ENCODE results near the gene ANKRD36.
"Not testable (repeated sequence)": the region's sequence is repeated elsewhere in the genome, so short reads cannot be mapped to it uniquely, and the experiment has no call there.

ANKRD36 gene

GRCh38 chr2:97129090-97129489, 16.1 kb downstream of the ANKRD36 start:
- H3K4me1 ChIP-seq (ENCODE audit: control insufficient read depth, insufficient read depth, low read length); H3K27ac ChIP-seq (ENCODE audit: low read depth, low read length); H3K36me3 ChIP-seq (ENCODE audit: control insufficient read depth, insufficient read depth, low read length); H3K27me3 ChIP-seq (ENCODE audit: control insufficient read depth, insufficient read depth, low read length); H3K9ac ChIP-seq (ENCODE audit: low read length); H3K9me3 ChIP-seq (ENCODE audit: control insufficient read depth, insufficient read depth, low read depth, low read length); H3K4me3 ChIP-seq (ENCODE audit: low read depth, low read length): not testable (repeated sequence)

- not testable (repeated sequence) for H3K27me3 ChIP-seq (ENCODE audit: control insufficient read depth, insufficient read depth, low read length); H3K4me3 ChIP-seq (ENCODE audit: low read depth, low read length); H3K27ac ChIP-seq (ENCODE audit: low read depth, low read length); H3K36me3 ChIP-seq (ENCODE audit: control insufficient read depth, insufficient read depth, low read length); H3K9me3 ChIP-seq (ENCODE audit: control insufficient read depth, insufficient read depth, low read depth, low read length); H3K4me1 ChIP-seq (ENCODE audit: control insufficient read depth, insufficient read depth, low read length); H3K9ac ChIP-seq (ENCODE audit: low read length)
Measured at GRCh38 chr2:97144016-97144415, 31.1 kb downstream of the ANKRD36 start.

GRCh38 chr2:97166548-97166947, 53.6 kb downstream of the ANKRD36 start:
- H3K27ac ChIP-seq (ENCODE audit: low read depth, low read length); H3K4me3 ChIP-seq (ENCODE audit: low read depth, low read length); H3K9me3 ChIP-seq (ENCODE audit: control insufficient read depth, insufficient read depth, low read depth, low read length); H3K36me3 ChIP-seq (ENCODE audit: control insufficient read depth, insufficient read depth, low read length); H3K9ac ChIP-seq (ENCODE audit: low read length); H3K4me1 ChIP-seq (ENCODE audit: control insufficient read depth, insufficient read depth, low read length); H3K27me3 ChIP-seq (ENCODE audit: control insufficient read depth, insufficient read depth, low read length): not testable (repeated sequence)

GRCh38 chr2:97167938-97168337, 55.0 kb downstream of the ANKRD36 start:
- not testable (repeated sequence) for H3K27ac ChIP-seq (ENCODE audit: low read depth, low read length); H3K9me3 ChIP-seq (ENCODE audit: control insufficient read depth, insufficient read depth, low read depth, low read length); H3K36me3 ChIP-seq (ENCODE audit: control insufficient read depth, insufficient read depth, low read length); H3K27me3 ChIP-seq (ENCODE audit: control insufficient read depth, insufficient read depth, low read length); H3K4me1 ChIP-seq (ENCODE audit: control insufficient read depth, insufficient read depth, low read length); H3K9ac ChIP-seq (ENCODE audit: low read length); H3K4me3 ChIP-seq (ENCODE audit: low read depth, low read length)

- not testable (repeated sequence) for H3K27me3 ChIP-seq (ENCODE audit: control insufficient read depth, insufficient read depth, low read length); H3K36me3 ChIP-seq (ENCODE audit: control insufficient read depth, insufficient read depth, low read length); H3K4me3 ChIP-seq (ENCODE audit: low read depth, low read length); H3K4me1 ChIP-seq (ENCODE audit: control insufficient read depth, insufficient read depth, low read length); H3K27ac ChIP-seq (ENCODE audit: low read depth, low read length); H3K9ac ChIP-seq (ENCODE audit: low read length); H3K9me3 ChIP-seq (ENCODE audit: control insufficient read depth, insufficient read depth, low read depth, low read length)
Measured at GRCh38 chr2:97168583-97168982, 55.6 kb downstream of the ANKRD36 start.

- H3K4me3 ChIP-seq (ENCODE audit: low read depth, low read length); H3K4me1 ChIP-seq (ENCODE audit: control insufficient read depth, insufficient read depth, low read length); H3K9ac ChIP-seq (ENCODE audit: low read length); H3K27ac ChIP-seq (ENCODE audit: low read depth, low read length); H3K9me3 ChIP-seq (ENCODE audit: control insufficient read depth, insufficient read depth, low read depth, low read length); H3K27me3 ChIP-seq (ENCODE audit: control insufficient read depth, insufficient read depth, low read length); H3K36me3 ChIP-seq (ENCODE audit: control insufficient read depth, insufficient read depth, low read length): not testable (repeated sequence)
Measured at GRCh38 chr2:97180391-97180790, 67.4 kb downstream of the ANKRD36 start.

GRCh38 chr2:97195349-97195748, 82.4 kb downstream of the ANKRD36 start:
- H3K27ac ChIP-seq (ENCODE audit: low read depth, low read length); H3K9ac ChIP-seq (ENCODE audit: low read length); H3K4me1 ChIP-seq (ENCODE audit: control insufficient read depth, insufficient read depth, low read length); H3K9me3 ChIP-seq (ENCODE audit: control insufficient read depth, insufficient read depth, low read depth, low read length); H3K4me3 ChIP-seq (ENCODE audit: low read depth, low read length); H3K27me3 ChIP-seq (ENCODE audit: control insufficient read depth, insufficient read depth, low read length): not testable (repeated sequence)
- peaks cover 27% of the 10 kb centered on the region for H3K36me3 ChIP-seq (ENCODE audit: control insufficient read depth, insufficient read depth, low read length)

GRCh38 chr2:97197251-97197650, 84.3 kb downstream of the ANKRD36 start:
- peaks cover 18% of the 10 kb centered on the region for H3K36me3 ChIP-seq (ENCODE audit: control insufficient read depth, insufficient read depth, low read length)
- H3K27ac ChIP-seq (ENCODE audit: low read depth, low read length); H3K27me3 ChIP-seq (ENCODE audit: control insufficient read depth, insufficient read depth, low read length); H3K4me3 ChIP-seq (ENCODE audit: low read depth, low read length); H3K9ac ChIP-seq (ENCODE audit: low read length); H3K4me1 ChIP-seq (ENCODE audit: control insufficient read depth, insufficient read depth, low read length); H3K9me3 ChIP-seq (ENCODE audit: control insufficient read depth, insufficient read depth, low read depth, low read length): not testable (repeated sequence)

- H3K4me3 ChIP-seq (ENCODE audit: low read depth, low read length); H3K4me1 ChIP-seq (ENCODE audit: control insufficient read depth, insufficient read depth, low read length); H3K36me3 ChIP-seq (ENCODE audit: control insufficient read depth, insufficient read depth, low read length); H3K9me3 ChIP-seq (ENCODE audit: control insufficient read depth, insufficient read depth, low read depth, low read length); H3K27ac ChIP-seq (ENCODE audit: low read depth, low read length); H3K27me3 ChIP-seq (ENCODE audit: control insufficient read depth, insufficient read depth, low read length); H3K9ac ChIP-seq (ENCODE audit: low read length): not testable (repeated sequence)
Measured at GRCh38 chr2:97200887-97201286, 87.9 kb downstream of the ANKRD36 start.

GRCh38 chr2:97202643-97203250, 89.8 kb downstream of the ANKRD36 start:
- not testable (repeated sequence) for H3K27me3 ChIP-seq (ENCODE audit: control insufficient read depth, insufficient read depth, low read length); H3K4me3 ChIP-seq (ENCODE audit: low read depth, low read length); H3K4me1 ChIP-seq (ENCODE audit: control insufficient read depth, insufficient read depth, low read length); H3K36me3 ChIP-seq (ENCODE audit: control insufficient read depth, insufficient read depth, low read length); H3K9me3 ChIP-seq (ENCODE audit: control insufficient read depth, insufficient read depth, low read depth, low read length); H3K27ac ChIP-seq (ENCODE audit: low read depth, low read length); H3K9ac ChIP-seq (ENCODE audit: low read length)

GRCh38 chr2:97210325-97210724, 97.4 kb downstream of the ANKRD36 start:
- H3K27ac ChIP-seq (ENCODE audit: low read depth, low read length), result no peak overlapping the region
- H3K4me3 ChIP-seq (ENCODE audit: low read depth, low read length), result no peak overlapping the region
- H3K9ac ChIP-seq (ENCODE audit: low read length), result no peak overlapping the region
- H3K9me3 ChIP-seq (ENCODE audit: control insufficient read depth, insufficient read depth, low read depth, low read length), result no peaks in the 10 kb centered on the region
- H3K27me3 ChIP-seq (ENCODE audit: control insufficient read depth, insufficient read depth, low read length), result no peaks in the 10 kb centered on the region
- peaks cover 12% of the 10 kb centered on the region for H3K36me3 ChIP-seq (ENCODE audit: control insufficient read depth, insufficient read depth, low read length)
- no peaks in the 10 kb centered on the region for H3K4me1 ChIP-seq (ENCODE audit: control insufficient read depth, insufficient read depth, low read length)

- not testable (repeated sequence) for H3K4me1 ChIP-seq (ENCODE audit: control insufficient read depth, insufficient read depth, low read length); H3K27ac ChIP-seq (ENCODE audit: low read depth, low read length); H3K36me3 ChIP-seq (ENCODE audit: control insufficient read depth, insufficient read depth, low read length); H3K9ac ChIP-seq (ENCODE audit: low read length); H3K9me3 ChIP-seq (ENCODE audit: control insufficient read depth, insufficient read depth, low read depth, low read length); H3K4me3 ChIP-seq (ENCODE audit: low read depth, low read length); H3K27me3 ChIP-seq (ENCODE audit: control insufficient read depth, insufficient read depth, low read length)
Measured at GRCh38 chr2:97215025-97215424, 102.1 kb downstream of the ANKRD36 start.

All from HUES6 (cell line).